ENCODE results near the gene ASB1.
A peak's percentile ranks its signal among the peaks of the same experiment; 100 is the strongest.

Gene ASB1

DNA sequence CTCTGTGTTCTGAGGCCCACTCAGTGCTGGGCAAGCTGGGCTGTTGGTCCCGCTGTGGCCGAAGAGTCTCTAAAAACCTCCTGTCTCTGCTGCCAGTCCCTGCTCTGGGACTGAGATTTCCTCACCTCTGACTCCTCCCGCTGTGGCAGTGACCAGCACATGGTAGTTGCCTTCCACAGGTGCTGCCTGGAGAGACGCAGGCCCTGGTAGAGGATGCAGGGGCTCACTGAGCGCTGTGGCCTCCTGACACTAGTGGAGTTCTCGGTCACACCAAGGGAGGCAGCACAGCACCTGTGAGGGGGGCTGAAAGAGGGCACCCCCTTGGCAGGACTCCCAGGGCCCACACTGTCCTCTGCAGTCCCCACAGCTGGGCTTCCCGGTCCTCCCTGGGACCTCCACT lies 3.8 kb upstream of the ASB1 start (continued):
- TF ChIP-seq, protein P1, sequence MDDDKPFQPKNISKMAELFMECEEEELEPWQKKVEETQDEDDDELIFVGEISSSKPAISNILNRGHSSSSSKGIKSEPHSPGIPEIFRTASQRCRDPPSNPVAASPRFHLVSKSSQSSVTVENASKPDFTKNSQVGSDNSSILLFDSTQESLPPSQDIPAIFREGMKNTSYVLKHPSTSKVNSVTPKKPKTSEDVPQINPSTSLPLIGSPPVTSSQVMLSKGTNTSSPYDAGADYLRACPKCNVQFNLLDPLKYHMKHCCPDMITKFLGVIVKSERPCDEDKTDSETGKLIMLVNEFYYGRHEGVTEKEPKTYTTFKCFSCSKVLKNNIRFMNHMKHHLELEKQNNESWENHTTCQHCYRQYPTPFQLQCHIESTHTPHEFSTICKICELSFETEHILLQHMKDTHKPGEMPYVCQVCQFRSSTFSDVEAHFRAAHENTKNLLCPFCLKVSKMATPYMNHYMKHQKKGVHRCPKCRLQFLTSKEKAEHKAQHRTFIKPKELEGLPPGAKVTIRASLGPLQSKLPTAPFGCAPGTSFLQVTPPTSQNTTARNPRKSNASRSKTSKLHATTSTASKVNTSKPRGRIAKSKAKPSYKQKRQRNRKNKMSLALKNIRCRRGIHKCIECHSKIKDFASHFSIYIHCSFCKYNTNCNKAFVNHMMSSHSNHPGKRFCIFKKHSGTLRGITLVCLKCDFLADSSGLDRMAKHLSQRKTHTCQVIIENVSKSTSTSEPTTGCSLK (tag by site-specific recombination; IDR thresholded peaks at IDR 0.05): no peak
- TF ChIP-seq, protein P2, sequence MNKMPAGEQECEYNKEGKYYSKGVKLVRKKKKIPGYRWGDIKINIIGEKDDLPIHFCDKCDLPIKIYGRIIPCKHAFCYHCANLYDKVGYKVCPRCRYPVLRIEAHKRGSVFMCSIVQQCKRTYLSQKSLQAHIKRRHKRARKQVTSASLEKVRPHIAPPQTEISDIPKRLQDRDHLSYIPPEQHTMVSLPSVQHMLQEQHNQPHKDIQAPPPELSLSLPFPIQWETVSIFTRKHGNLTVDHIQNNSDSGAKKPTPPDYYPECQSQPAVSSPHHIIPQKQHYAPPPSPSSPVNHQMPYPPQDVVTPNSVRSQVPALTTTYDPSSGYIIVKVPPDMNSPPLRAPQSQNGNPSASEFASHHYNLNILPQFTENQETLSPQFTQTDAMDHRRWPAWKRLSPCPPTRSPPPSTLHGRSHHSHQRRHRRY (tag by site-specific recombination; IDR thresholded peaks at IDR 0.05): no peak

DNA sequence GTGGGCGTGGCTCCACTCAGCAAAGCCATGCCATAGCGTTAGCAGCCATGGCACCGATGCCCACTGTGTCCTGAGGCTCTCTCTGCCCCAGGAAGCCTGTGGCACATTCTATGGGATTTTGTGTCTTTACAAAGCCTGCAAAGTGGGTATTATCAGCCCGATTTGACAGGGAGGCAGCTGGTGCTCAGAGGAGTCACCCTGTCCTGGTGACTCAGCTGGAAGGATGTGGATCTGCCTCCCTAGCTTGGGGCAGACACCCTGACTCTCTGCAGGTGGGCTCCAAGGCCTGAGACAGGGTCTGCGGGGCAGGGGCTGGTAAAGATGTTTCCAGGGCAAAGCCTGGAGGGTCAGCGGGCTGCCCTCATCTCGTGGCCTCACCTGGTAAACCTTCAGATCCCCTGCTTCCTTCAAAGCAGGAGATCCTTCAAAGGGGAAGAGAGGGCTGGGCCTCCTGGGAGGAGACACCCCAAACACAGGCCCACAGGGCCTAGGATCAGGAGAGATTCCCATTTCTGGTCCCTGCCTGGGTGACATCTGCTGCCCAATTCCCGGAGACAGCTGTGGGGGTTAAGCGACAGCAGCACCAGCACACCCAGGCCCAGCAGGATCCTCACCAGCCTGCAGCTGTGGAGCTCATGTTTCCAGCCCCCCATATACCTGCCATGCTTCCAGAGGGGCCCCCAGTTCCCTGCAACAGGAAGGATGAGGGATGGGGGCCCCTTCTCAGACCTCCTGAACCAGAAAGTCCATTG lies 3.0 kb upstream of the ASB1 start:
- TF ChIP-seq ZNF514 (tag by site-specific recombination; IDR thresholded peaks at IDR 0.05) (no peak), GLIS1 (tag by site-specific recombination; IDR thresholded peaks at IDR 0.05) (peak; percentile 29; the same call in 1 of the 2 replicates)
- TF ChIP-seq, protein P3, sequence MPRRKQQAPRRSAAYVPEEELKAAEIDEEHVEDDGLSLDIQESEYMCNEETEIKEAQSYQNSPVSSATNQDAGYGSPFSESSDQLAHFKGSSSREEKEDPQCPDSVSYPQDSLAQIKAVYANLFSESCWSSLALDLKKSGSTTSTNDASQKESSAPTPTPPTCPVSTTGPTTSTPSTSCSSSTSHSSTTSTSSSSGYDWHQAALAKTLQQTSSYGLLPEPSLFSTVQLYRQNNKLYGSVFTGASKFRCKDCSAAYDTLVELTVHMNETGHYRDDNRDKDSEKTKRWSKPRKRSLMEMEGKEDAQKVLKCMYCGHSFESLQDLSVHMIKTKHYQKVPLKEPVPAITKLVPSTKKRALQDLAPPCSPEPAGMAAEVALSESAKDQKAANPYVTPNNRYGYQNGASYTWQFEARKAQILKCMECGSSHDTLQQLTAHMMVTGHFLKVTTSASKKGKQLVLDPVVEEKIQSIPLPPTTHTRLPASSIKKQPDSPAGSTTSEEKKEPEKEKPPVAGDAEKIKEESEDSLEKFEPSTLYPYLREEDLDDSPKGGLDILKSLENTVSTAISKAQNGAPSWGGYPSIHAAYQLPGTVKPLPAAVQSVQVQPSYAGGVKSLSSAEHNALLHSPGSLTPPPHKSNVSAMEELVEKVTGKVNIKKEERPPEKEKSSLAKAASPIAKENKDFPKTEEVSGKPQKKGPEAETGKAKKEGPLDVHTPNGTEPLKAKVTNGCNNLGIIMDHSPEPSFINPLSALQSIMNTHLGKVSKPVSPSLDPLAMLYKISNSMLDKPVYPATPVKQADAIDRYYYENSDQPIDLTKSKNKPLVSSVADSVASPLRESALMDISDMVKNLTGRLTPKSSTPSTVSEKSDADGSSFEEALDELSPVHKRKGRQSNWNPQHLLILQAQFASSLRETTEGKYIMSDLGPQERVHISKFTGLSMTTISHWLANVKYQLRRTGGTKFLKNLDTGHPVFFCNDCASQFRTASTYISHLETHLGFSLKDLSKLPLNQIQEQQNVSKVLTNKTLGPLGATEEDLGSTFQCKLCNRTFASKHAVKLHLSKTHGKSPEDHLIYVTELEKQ (tag by site-specific recombination; IDR thresholded peaks at IDR 0.05; ENCODE audit: borderline replicate concordance): no peak
- CTCF ChIA-PET: no interaction called here

DNA sequence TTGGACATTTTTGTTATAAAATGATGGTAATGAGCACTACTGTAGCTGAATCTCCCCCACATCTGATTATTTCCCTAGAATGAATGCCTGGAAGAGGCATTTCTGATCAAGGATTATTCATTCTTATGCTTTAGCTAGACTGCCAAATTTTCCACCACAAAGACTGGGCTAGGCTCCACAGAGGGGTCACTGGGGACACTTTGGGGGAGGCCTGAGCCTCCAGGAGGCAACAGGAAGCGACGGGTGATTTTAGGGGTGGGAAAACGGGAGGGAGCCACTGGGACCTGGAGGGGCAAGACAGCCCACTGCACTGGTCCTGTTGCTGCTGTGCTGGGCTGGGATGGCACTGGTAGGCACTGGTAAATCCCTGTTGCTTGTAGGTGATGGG lies 2.4 kb upstream of the ASB1 start:
- ChIA-PET CTCF (no interaction called here), POLR2A (interaction anchor here (0.7 kb wide), 1 partner anchor 97 kb away, joined by 3 read pairs; no protein-coding TSS in a partner anchor)
- no peak overlapping the region for H3K27ac ChIP-seq (ENCODE audit: extremely low read depth, low read depth, low read length)
- TF ChIP-seq, protein P4, sequence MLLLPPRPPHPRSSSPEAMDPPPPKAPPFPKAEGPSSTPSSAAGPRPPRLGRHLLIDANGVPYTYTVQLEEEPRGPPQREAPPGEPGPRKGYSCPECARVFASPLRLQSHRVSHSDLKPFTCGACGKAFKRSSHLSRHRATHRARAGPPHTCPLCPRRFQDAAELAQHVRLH (tag by site-specific recombination; IDR thresholded peaks at IDR 0.05): no peak
- TF ChIP-seq REPIN1 (tag by site-specific recombination; IDR thresholded peaks at IDR 0.05; ENCODE audit: low read depth) (no peak), ZNF354C (tag by site-specific recombination; IDR thresholded peaks at IDR 0.05; ENCODE audit: borderline replicate concordance, low read depth) (no peak)
- TF ChIP-seq, protein P5, sequence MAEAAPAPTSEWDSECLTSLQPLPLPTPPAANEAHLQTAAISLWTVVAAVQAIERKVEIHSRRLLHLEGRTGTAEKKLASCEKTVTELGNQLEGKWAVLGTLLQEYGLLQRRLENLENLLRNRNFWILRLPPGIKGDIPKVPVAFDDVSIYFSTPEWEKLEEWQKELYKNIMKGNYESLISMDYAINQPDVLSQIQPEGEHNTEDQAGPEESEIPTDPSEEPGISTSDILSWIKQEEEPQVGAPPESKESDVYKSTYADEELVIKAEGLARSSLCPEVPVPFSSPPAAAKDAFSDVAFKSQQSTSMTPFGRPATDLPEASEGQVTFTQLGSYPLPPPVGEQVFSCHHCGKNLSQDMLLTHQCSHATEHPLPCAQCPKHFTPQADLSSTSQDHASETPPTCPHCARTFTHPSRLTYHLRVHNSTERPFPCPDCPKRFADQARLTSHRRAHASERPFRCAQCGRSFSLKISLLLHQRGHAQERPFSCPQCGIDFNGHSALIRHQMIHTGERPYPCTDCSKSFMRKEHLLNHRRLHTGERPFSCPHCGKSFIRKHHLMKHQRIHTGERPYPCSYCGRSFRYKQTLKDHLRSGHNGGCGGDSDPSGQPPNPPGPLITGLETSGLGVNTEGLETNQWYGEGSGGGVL (tag by site-specific recombination; IDR thresholded peaks at IDR 0.05): no peak
- TF ChIP-seq, protein P6, sequence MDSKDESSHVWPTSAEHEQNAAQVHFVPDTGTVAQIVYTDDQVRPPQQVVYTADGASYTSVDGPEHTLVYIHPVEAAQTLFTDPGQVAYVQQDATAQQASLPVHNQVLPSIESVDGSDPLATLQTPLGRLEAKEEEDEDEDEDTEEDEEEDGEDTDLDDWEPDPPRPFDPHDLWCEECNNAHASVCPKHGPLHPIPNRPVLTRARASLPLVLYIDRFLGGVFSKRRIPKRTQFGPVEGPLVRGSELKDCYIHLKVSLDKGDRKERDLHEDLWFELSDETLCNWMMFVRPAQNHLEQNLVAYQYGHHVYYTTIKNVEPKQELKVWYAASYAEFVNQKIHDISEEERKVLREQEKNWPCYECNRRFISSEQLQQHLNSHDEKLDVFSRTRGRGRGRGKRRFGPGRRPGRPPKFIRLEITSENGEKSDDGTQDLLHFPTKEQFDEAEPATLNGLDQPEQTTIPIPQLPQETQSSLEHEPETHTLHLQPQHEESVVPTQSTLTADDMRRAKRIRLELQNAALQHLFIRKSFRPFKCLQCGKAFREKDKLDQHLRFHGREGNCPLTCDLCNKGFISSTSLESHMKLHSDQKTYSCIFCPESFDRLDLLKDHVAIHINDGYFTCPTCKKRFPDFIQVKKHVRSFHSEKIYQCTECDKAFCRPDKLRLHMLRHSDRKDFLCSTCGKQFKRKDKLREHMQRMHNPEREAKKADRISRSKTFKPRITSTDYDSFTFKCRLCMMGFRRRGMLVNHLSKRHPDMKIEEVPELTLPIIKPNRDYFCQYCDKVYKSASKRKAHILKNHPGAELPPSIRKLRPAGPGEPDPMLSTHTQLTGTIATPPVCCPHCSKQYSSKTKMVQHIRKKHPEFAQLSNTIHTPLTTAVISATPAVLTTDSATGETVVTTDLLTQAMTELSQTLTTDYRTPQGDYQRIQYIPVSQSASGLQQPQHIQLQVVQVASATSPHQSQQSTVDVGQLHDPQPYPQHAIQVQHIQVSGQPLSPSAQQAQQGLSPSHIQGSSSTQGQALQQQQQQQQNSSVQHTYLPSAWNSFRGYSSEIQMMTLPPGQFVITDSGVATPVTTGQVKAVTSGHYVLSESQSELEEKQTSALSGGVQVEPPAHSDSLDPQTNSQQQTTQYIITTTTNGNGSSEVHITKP (tag by site-specific recombination; IDR thresholded peaks at IDR 0.05): no peak
- peaks cover 0 to 2% of the 10 kb centered on the region in 2 experiments; a peak in 1 of 3 replicates for H3K36me3 ChIP-seq (ENCODE audit: control insufficient read depth in 2 of 2, insufficient read depth in 1 of 2, low read length in 2 of 2)
- peaks cover 7% of the 10 kb centered on the region; the same call in 1 of the 2 replicates for H3K4me1 ChIP-seq (ENCODE audit: control insufficient read depth, insufficient read depth, low read length)
- no peaks in the 10 kb centered on the region for H3K9me3 ChIP-seq (ENCODE audit: control insufficient read depth, insufficient read depth, low read depth, low read length)
- H3K4me3 ChIP-seq (ENCODE audit: low read depth, low read length): no peak overlapping the region

More for the DNA sequence above, 3.0 kb upstream of the ASB1 start:
- POLR2A ChIA-PET: interaction anchor here (0.7 to 1.0 kb wide), 2 partner anchors 16 to 96 kb away, joined by 3 read pairs; no protein-coding TSS in a partner anchor
- Histone ChIP-seq H3K4me1 (ENCODE audit: control insufficient read depth, insufficient read depth, low read length) (peaks cover 7% of the 10 kb centered on the region; the same call in 1 of the 2 replicates), H3K27ac (ENCODE audit: extremely low read depth, low read depth, low read length) (no peak overlapping the region), H3K9me3 (ENCODE audit: control insufficient read depth, insufficient read depth, low read depth, low read length) (no peaks in the 10 kb centered on the region), H3K4me3 (ENCODE audit: low read depth, low read length) (no peak overlapping the region), H3K36me3 (ENCODE audit: control insufficient read depth in 2 of 2, insufficient read depth in 1 of 2, low read length in 2 of 2) (no peaks in the 10 kb centered on the region)

All from HEK293 (cell line).